Breast epithelium (tissue), 4 donors: ENCODE data around the gene LRPPRC. TPM values are rescaled to one million over a fixed set of nuclear protein-coding genes. Genes with fewer than 3 reads are reported as not detected.

Source experiments
- DNase-seq, 2 donors: peaks; one replicate each; pipeline ENCODE4 v3.0.0-alpha.2; 2019; ENCODE audit warnings: low spot score in 2 of 2
- H3K27ac ChIP-seq, 2 donors: fragments of 200-600 bp; sonication (generic) in 1 of 2; one replicate each; pipeline ENCODE4 v1.5.1; 2016 to 2019; ENCODE audit warnings: mild to moderate bottlenecking in 1 of 2
- H3K27me3 ChIP-seq, 2 donors: fragments of 200-600 bp; sonication (generic) in 1 of 2; one replicate each; pipeline versions ENCODE4 v1.5.1 to v1.6.0; 2017 to 2019; ENCODE audit warnings: control low read depth in 1 of 2, mild to moderate bottlenecking in 1 of 2
- H3K36me3 ChIP-seq: fragments of 200-600 bp; one replicate; pipeline ENCODE4 v1.5.1; 2019
- H3K4me1 ChIP-seq, 2 donors: fragments of 200-600 bp; sonication (generic); one replicate each; pipeline ENCODE4 v1.5.1; 2016 to 2019; ENCODE audit warnings: control low read depth in 1 of 2
- H3K4me3 ChIP-seq, 3 donors: fragments of 200-600 bp; sonication (generic); 1 replicate in 2 of 3; 2 replicates in 1 of 3; pipeline ENCODE4 v1.5.1; 2016 to 2019; ENCODE audit warnings: mild to moderate bottlenecking in 3 of 3, moderate library complexity in 2 of 3
- H3K9me3 ChIP-seq, 2 donors: fragments of 200-600 bp; sonication (generic) in 1 of 2; one replicate each; pipeline ENCODE4 v1.5.1; 2016 to 2019; ENCODE audit warnings: control low read depth in 1 of 2
- POLR2A ChIP-seq: fragments of 450-650 bp; IDR thresholded peaks from one replicate; pipeline ENCODE4 v1.6.1; 2016; ENCODE audit warnings: antibody characterized with exemption, mild to moderate bottlenecking, moderate library complexity
- POLR2AphosphoS5 ChIP-seq, 3 donors: sonication (generic); formaldehyde crosslinking; IDR thresholded peaks; one replicate each; pipeline ENCODE4 v1.6.1; 2017; ENCODE audit warnings: antibody characterized with exemption in 3 of 3
- intact Hi-C: fragments of 100-400 bp; cut with DNase I; formaldehyde crosslinking; loops from one replicate; pipeline ENCODE4 v1.15.1; 2023; ENCODE audit warnings: low total_unique reads
- total RNA-seq, 3 donors: library from RNA; depleted of rRNA; stranded (reverse); fragments of >200 nt; gene quantifications; one replicate each; pipeline ENCODE4 v1.1.0, GENCODE V29; 2016
- TF ChIP-seq, protein P1 (sequence below), 3 donors: fragments of 450-650 bp; IDR thresholded peaks; one replicate each; pipeline ENCODE4 v1.5.1; 2016 to 2017; ENCODE audit warnings: antibody characterized with exemption in 3 of 3, mild to moderate bottlenecking in 3 of 3, moderate library complexity in 3 of 3

LRPPRC gene
- total RNA-seq, 3 donors from 2014 or later = 61.6 to 75.4 (median 65.1) TPM

DNA sequence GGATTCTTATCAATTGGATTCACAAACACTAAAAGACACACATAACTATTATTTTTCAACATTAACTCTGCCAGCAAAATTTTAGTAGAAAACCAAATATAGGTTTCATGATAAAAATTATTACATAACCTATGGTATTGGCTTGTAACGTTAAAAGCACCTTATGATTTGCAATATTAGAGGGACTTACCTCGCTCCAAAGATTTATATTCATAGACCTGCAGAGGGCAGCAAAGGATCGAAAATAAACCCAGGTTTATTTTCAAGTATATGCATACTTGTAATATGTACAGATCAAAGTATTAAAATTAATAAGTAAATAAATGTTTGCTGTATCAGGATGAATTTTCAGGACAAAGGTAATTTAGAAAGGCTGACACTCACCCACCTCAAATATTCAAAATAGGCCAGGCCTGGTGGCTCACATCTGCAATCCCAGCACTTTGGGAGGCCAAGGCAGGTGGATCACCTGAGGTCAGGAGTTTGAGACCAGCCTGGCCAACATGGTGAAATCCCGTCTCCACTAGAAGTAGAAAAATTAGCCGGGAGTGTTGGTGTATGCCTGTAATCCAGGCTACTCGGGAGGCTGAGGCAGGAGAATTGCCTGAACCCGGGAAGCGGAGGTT, 45.3 kb downstream of the LRPPRC start:
- intact Hi-C loops = loop anchor here (10.0 kb wide), 1 partner anchor 1574 kb away; no protein-coding TSS in a partner anchor
- no peaks in the 10 kb centered on the region for H3K27me3 ChIP-seq

DNA sequence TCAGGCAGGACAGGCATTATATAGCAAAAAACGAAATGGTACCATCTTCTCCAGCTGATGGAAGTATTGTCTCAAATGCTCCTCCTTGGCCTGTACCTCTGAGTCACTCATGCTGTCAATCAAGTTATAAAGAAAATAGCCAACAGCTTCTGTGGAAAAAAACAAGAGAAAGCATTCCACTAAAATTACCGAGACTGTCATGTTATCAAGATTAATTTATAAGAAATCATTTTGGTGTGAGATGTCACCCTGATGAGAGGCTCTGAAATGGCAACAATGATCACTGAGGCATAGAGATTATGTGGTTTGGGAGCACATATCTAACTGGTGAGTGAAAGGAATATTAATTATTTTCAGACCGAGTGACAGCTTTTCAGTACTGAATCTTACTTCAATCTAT, 47.4 kb downstream of the LRPPRC start:
- no peaks in the 10 kb centered on the region for H3K9me3 ChIP-seq
- no peak for DNase-seq
- intact Hi-C loops = no loop called here
- H3K27me3 ChIP-seq = no peaks in the 10 kb centered on the region
- no peaks in the 10 kb centered on the region for H3K4me1 ChIP-seq
- TF ChIP-seq POLR2A = no peak
- no peak overlapping the region for H3K4me3 ChIP-seq
- peaks cover 13% of the 10 kb centered on the region for H3K36me3 ChIP-seq
- H3K27ac ChIP-seq = no peak overlapping the region

More for the DNA sequence above, 45.3 kb downstream of the LRPPRC start:
- no peak for DNase-seq
- H3K27ac ChIP-seq = no peak overlapping the region
- H3K9me3 ChIP-seq = no peaks in the 10 kb centered on the region
- H3K36me3 ChIP-seq = peaks cover 7% of the 10 kb centered on the region
- TF ChIP-seq, protein P1, sequence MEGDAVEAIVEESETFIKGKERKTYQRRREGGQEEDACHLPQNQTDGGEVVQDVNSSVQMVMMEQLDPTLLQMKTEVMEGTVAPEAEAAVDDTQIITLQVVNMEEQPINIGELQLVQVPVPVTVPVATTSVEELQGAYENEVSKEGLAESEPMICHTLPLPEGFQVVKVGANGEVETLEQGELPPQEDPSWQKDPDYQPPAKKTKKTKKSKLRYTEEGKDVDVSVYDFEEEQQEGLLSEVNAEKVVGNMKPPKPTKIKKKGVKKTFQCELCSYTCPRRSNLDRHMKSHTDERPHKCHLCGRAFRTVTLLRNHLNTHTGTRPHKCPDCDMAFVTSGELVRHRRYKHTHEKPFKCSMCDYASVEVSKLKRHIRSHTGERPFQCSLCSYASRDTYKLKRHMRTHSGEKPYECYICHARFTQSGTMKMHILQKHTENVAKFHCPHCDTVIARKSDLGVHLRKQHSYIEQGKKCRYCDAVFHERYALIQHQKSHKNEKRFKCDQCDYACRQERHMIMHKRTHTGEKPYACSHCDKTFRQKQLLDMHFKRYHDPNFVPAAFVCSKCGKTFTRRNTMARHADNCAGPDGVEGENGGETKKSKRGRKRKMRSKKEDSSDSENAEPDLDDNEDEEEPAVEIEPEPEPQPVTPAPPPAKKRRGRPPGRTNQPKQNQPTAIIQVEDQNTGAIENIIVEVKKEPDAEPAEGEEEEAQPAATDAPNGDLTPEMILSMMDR (IDR thresholded peaks at IDR 0.05) = peak in 2 of 3 donors; percentile 21 to 38
- no peak for TF ChIP-seq POLR2AphosphoS5 (IDR thresholded peaks at IDR 0.05)
- no peak overlapping the region for H3K4me3 ChIP-seq
- H3K4me1 ChIP-seq = no peaks in the 10 kb centered on the region

DNA sequence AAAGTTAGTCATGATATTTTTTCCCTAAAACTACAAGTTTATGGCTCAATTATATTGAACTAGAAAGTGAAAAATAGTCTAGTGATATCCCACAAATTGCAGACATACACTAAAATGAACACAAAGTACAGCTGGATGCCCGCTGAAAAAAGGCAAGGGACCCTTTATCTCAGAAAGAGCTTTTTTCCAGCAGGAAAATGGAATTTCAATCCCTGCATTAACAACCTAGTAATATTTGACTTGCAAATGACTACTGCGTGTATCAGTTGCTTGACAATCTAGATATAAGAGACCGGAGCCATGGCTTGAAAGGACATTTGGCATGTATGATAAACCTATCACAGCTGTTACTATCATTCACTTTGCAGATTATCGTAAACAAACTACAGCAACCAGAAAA, 49.1 kb downstream of the LRPPRC start:
- H3K27me3 ChIP-seq = no peaks in the 10 kb centered on the region
- DNase-seq = no peak
- H3K36me3 ChIP-seq = peaks cover 13% of the 10 kb centered on the region
- H3K4me1 ChIP-seq = no peaks in the 10 kb centered on the region
- TF ChIP-seq POLR2AphosphoS5 (IDR thresholded peaks at IDR 0.05) = no peak
- no peak for TF ChIP-seq POLR2A
- TF ChIP-seq, protein P1 (IDR thresholded peaks at IDR 0.05) = no peak
- intact Hi-C loops = no loop called here
- H3K27ac ChIP-seq = no peak overlapping the region
- no peak overlapping the region for H3K4me3 ChIP-seq
- no peaks in the 10 kb centered on the region for H3K9me3 ChIP-seq

DNA sequence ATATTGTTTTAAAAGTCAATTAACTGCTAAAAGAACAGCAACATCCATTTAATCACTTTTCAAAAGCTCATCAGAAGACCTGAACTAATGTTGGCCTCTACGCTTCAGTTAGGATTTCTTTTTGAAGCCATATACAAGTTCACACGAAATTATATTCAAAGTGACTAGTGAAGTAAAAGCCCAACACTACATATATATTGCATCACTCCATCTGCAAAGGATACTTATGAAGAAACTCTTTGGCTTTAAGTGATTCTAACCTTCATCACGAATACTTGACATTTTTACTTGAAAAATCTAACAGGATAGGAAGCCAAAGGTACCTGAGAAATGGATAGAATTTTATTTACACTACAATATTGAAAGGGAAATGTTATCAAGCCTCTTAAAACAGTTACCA, 50.4 kb downstream of the LRPPRC start:
- DNase-seq = no peak
- no peak overlapping the region for H3K27ac ChIP-seq
- TF ChIP-seq, protein P1 (IDR thresholded peaks at IDR 0.05) = no peak
- TF ChIP-seq POLR2AphosphoS5 (IDR thresholded peaks at IDR 0.05) (no peak), POLR2A (no peak)
- H3K4me1 ChIP-seq = no peaks in the 10 kb centered on the region
- H3K27me3 ChIP-seq = no peaks in the 10 kb centered on the region
- H3K36me3 ChIP-seq = peaks cover 13% of the 10 kb centered on the region
- no peak overlapping the region for H3K4me3 ChIP-seq
- intact Hi-C loops = no loop called here
- no peaks in the 10 kb centered on the region for H3K9me3 ChIP-seq

DNA sequence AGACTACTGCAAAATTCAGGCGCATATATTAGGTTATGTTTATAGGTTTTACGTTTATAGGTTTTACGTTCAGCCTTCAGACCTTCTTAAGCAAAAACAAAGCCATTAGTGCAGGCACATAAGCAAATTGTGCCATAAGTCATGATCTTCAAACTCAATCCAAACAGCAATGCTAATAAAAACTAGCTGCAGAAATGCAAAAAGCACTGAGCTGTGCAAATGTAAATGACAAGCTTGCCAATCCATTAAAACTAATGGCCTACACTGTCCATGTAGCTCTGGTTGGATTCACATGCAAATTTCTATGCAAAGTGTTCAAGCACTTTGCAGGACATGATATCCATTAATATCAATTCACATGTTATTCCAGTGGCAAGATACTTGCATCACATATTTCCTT, 50.9 kb downstream of the LRPPRC start:
- H3K4me3 ChIP-seq = no peak overlapping the region
- peaks cover 13% of the 10 kb centered on the region for H3K36me3 ChIP-seq
- DNase-seq = no peak
- H3K9me3 ChIP-seq = no peaks in the 10 kb centered on the region
- TF ChIP-seq POLR2A (no peak), POLR2AphosphoS5 (IDR thresholded peaks at IDR 0.05) (no peak)
- TF ChIP-seq, protein P1 (IDR thresholded peaks at IDR 0.05) = no peak
- H3K27ac ChIP-seq = no peak overlapping the region
- no peaks in the 10 kb centered on the region for H3K4me1 ChIP-seq
- intact Hi-C loops = no loop called here
- H3K27me3 ChIP-seq = no peaks in the 10 kb centered on the region
